Common myeloid progenitor, CD34-positive (primary cell): Measurements from ENCODE around the gene MAP3K14.
"Not testable (repeated sequence)": the region's sequence is repeated elsewhere in the genome, so short reads cannot be mapped to it uniquely, and the experiment has no call there.

Source experiments
- CTCF ChIA-PET: fragments of 350-600 bp; sonication (Branson Sonifier 250); formaldehyde crosslinking; loops from one replicate; lab custom pipeline; 2021; ENCODE audit warnings: antibody characterized with exemption; lab: Charles Lee
- POLR2A ChIA-PET: fragments of 350-600 bp; sonication (Branson Sonifier 250); formaldehyde crosslinking; loops from one replicate; lab custom pipeline; 2021; ENCODE audit warnings: antibody characterized with exemption; lab: Charles Lee
- DNase-seq, 3 donors: peaks; one replicate each; pipeline versions ENCODE4 v3.0.0 to v3.0.0-alpha.2; 2013
- H3K27ac ChIP-seq, 2 experiments: 1 replicate in 1 of 2; 2 replicates in 1 of 2; pipeline ENCODE4 v1.7.0; 2013; ENCODE audit warnings: inconsistent platforms in 2 of 2, low read length in 2 of 2, mild to moderate bottlenecking in 2 of 2, low read depth in 1 of 2, moderate library complexity in 1 of 2; ENCODE audit not compliant: severe bottlenecking in 2 of 2, insufficient read depth in 1 of 2, poor library complexity in 1 of 2
- H3K27me3 ChIP-seq, 5 experiments: replicated peaks in 2 of 5; 1 replicate in 3 of 5; 2 replicates in 2 of 5; pipeline versions ENCODE4 v1.6.1 to v1.7.0; 2013; ENCODE audit warnings: low read length in 4 of 5, mild to moderate bottlenecking in 2 of 5, moderate library complexity in 2 of 5, inconsistent platforms in 1 of 5; ENCODE audit not compliant: insufficient read depth in 5 of 5, control insufficient read depth in 4 of 5
- H3K36me3 ChIP-seq, 4 experiments: 1 replicate in 2 of 4; 2 replicates in 2 of 4; pipeline versions ENCODE4 v1.6.1 to v1.7.0; 2013; ENCODE audit warnings: low read length in 3 of 4, control low read depth in 1 of 4, mild to moderate bottlenecking in 1 of 4; ENCODE audit not compliant: control insufficient read depth in 4 of 4, insufficient read depth in 4 of 4
- H3K4me1 ChIP-seq, 4 experiments: 1 replicate in 3 of 4; 2 replicates in 1 of 4; pipeline versions ENCODE4 v1.6.1 to v1.7.1; 2013; ENCODE audit warnings: low read length in 3 of 4, mild to moderate bottlenecking in 3 of 4, control low read depth in 1 of 4, inconsistent platforms in 1 of 4, moderate library complexity in 1 of 4; ENCODE audit not compliant: control insufficient read depth in 4 of 4, insufficient read depth in 4 of 4; ENCODE audit errors: control extremely low read depth in 1 of 4
- H3K4me3 ChIP-seq, 7 experiments: 1 replicate in 4 of 7; 2 replicates in 3 of 7; pipeline versions ENCODE4 v1.5.1 to v1.7.0; 2013; ENCODE audit warnings: mild to moderate bottlenecking in 7 of 7, low read length in 6 of 7, moderate library complexity in 6 of 7, inconsistent platforms in 2 of 7, low read depth in 2 of 7, control low read depth in 1 of 7; ENCODE audit not compliant: insufficient read depth in 4 of 7, control insufficient read depth in 1 of 7; ENCODE audit errors: extremely low read depth in 1 of 7
- H3K9me3 ChIP-seq, 5 experiments: 1 replicate in 4 of 5; 2 replicates in 1 of 5; pipeline versions ENCODE4 v1.6.1 to v1.7.1; 2013; ENCODE audit warnings: low read length in 4 of 5, mild to moderate bottlenecking in 2 of 5, inconsistent platforms in 1 of 5, low read depth in 1 of 5, moderate library complexity in 1 of 5; ENCODE audit not compliant: control insufficient read depth in 4 of 5, insufficient read depth in 2 of 5; ENCODE audit errors: control extremely low read depth in 1 of 5
- WGBS: methylation state at CpG from one replicate; pipeline ENCODE4 v1.1.5; 2013; ENCODE audit not compliant: insufficient coverage; 5-methylcytosine and 5-hydroxymethylcytosine counted together

The MAP3K14 gene

GRCh38 chr17:45345554-45346215 is 28.9 kb upstream of the MAP3K14 start:
- Histone ChIP-seq H3K36me3 (no peaks in the 10 kb centered on the region), H3K9me3 (no peaks in the 10 kb centered on the region), H3K4me3 (peak overlapping the region in 1 of 7 experiments; percentile 16), H3K27me3 (no peaks in the 10 kb centered on the region), H3K4me1 (peaks cover 7 to 32% (median 23%) of the 10 kb centered on the region in 4 experiments), H3K27ac (peak overlapping the region in 1 of 2 experiments; percentile 50)
- POLR2A ChIA-PET: interaction anchor here (0.5 to 1.1 kb wide), 7 partner anchors 13 to 197 kb away, joined by 3 to 6 read pairs (median 3); partner anchors contain the start of genes HEXIM1 and MAP3K14
- WGBS: 0% methylated on average over 2 of the region's 3 CpGs
- DNase-seq: peak; percentile 86 to 98 (median 96)
- CTCF ChIA-PET: interaction anchor here (0.6 to 3.9 kb wide), 15 partner anchors 12 to 111 kb away, joined by 3 to 12 read pairs (median 4); partner anchors contain the start of gene MAP3K14

GRCh38 chr17:45345246-45345553 is 28.4 kb upstream of the MAP3K14 start:
- H3K4me1 ChIP-seq: peaks cover 7 to 32% (median 23%) of the 10 kb centered on the region in 4 experiments
- no peaks in the 10 kb centered on the region for H3K9me3 ChIP-seq
- WGBS: no CpG with 5 or more reads among the region's 3 CpGs
- DNase-seq: no peak
- H3K4me3 ChIP-seq: peak overlapping the region in 1 of 7 experiments; percentile 16
- POLR2A ChIA-PET: interaction anchor here (0.5 to 1.1 kb wide), 6 partner anchors 12 to 196 kb away, joined by 3 to 6 read pairs (median 3); partner anchors contain the start of genes HEXIM1 and MAP3K14
- H3K27me3 ChIP-seq: no peaks in the 10 kb centered on the region
- no peaks in the 10 kb centered on the region for H3K36me3 ChIP-seq
- peak overlapping the region in 1 of 2 experiments; percentile 50 for H3K27ac ChIP-seq
- CTCF ChIA-PET: interaction anchor here (0.6 to 3.9 kb wide), 14 partner anchors 12 to 95 kb away, joined by 3 to 12 read pairs (median 4); partner anchors contain the start of gene MAP3K14

GRCh38 chr17:45343967-45344664 is 27.3 kb upstream of the MAP3K14 start:
- not testable (repeated sequence) for H3K27ac ChIP-seq, DNase-seq, H3K4me3 ChIP-seq, H3K36me3 ChIP-seq, H3K9me3 ChIP-seq, H3K27me3 ChIP-seq
- ChIA-PET CTCF (interaction anchor here (1.4 to 3.9 kb wide), 2 partner anchors 10 to 41 kb away, joined by 3 to 12 read pairs; no protein-coding TSS in a partner anchor), POLR2A (interaction anchor here (1.1 kb wide), 1 partner anchor 11 kb away, joined by 3 read pairs; no protein-coding TSS in a partner anchor)
- peaks cover 7 to 32% (median 23%) of the 10 kb centered on the region in 4 experiments for H3K4me1 ChIP-seq
- WGBS: no CpG with 5 or more reads among the region's 10 CpGs

GRCh38 chr17:45342871-45343526 is 26.2 kb upstream of the MAP3K14 start:
- peaks cover 7 to 32% (median 23%) of the 10 kb centered on the region in 4 experiments for H3K4me1 ChIP-seq
- no peak overlapping the region for H3K4me3 ChIP-seq
- H3K27me3 ChIP-seq: no peaks in the 10 kb centered on the region
- DNase-seq: no peak
- H3K27ac ChIP-seq: no peak overlapping the region
- ChIA-PET POLR2A (interaction anchor here (0.9 kb wide), 1 partner anchor 10 kb away, joined by 3 read pairs; no protein-coding TSS in a partner anchor), CTCF (interaction anchor here (3.9 kb wide), 1 partner anchor 42 kb away, joined by 12 read pairs; no protein-coding TSS in a partner anchor)
- no peaks in the 10 kb centered on the region for H3K36me3 ChIP-seq
- H3K9me3 ChIP-seq: no peaks in the 10 kb centered on the region
- 89% methylated on average over 1 of the region's 4 CpGs for WGBS

DNA sequence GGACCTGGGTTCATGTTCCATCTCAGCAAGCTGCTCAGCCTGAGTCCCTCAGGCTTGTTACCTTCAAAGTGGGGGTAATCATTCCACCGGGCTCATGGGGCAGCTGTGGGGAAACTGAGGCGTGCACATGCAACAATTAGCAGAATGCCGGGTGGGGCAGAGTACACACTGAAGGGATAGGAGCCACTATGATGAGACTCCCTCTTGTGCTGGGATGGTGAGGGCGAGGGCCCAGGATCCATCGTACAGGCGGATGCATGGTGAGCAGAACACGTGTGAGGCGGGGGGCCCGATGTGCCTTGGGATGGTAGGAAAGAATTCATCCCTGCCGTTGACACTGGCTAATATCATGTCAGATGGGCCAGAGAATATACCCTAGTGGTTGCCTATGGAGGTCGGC is 25.5 kb upstream of the MAP3K14 start:
- Histone ChIP-seq H3K4me1 (peaks cover 7 to 29% (median 23%) of the 10 kb centered on the region in 4 experiments), H3K9me3 (no peaks in the 10 kb centered on the region), H3K27me3 (no peaks in the 10 kb centered on the region), H3K27ac (no peak overlapping the region), H3K36me3 (no peaks in the 10 kb centered on the region), H3K4me3 (no peak overlapping the region)
- no peak for DNase-seq
- WGBS: 98% methylated on average over 11 of the region's 11 CpGs
- POLR2A ChIA-PET: no interaction called here
- CTCF ChIA-PET: interaction anchor here (3.9 kb wide), 1 partner anchor 43 kb away, joined by 12 read pairs; no protein-coding TSS in a partner anchor

GRCh38 chr17:45341533-45342158 is 24.8 kb upstream of the MAP3K14 start:
- Histone ChIP-seq H3K27ac (no peak overlapping the region), H3K4me3 (no peak overlapping the region), H3K4me1 (peaks cover 7 to 27% (median 21%) of the 10 kb centered on the region in 4 experiments), H3K27me3 (no peaks in the 10 kb centered on the region), H3K36me3 (no peaks in the 10 kb centered on the region), H3K9me3 (no peaks in the 10 kb centered on the region)
- ChIA-PET CTCF (no interaction called here), POLR2A (no interaction called here)
- DNase-seq: no peak
- 94% methylated on average over 10 of the region's 14 CpGs for WGBS
